ENCODE measurements around the gene TK2.
A peak's percentile ranks its signal among the peaks of the same experiment; 100 is the strongest.
"Not testable (repeated sequence)": the region's sequence is repeated elsewhere in the genome, so short reads cannot be mapped to it uniquely, and the experiment has no call there.

The TK2 gene

DNA sequence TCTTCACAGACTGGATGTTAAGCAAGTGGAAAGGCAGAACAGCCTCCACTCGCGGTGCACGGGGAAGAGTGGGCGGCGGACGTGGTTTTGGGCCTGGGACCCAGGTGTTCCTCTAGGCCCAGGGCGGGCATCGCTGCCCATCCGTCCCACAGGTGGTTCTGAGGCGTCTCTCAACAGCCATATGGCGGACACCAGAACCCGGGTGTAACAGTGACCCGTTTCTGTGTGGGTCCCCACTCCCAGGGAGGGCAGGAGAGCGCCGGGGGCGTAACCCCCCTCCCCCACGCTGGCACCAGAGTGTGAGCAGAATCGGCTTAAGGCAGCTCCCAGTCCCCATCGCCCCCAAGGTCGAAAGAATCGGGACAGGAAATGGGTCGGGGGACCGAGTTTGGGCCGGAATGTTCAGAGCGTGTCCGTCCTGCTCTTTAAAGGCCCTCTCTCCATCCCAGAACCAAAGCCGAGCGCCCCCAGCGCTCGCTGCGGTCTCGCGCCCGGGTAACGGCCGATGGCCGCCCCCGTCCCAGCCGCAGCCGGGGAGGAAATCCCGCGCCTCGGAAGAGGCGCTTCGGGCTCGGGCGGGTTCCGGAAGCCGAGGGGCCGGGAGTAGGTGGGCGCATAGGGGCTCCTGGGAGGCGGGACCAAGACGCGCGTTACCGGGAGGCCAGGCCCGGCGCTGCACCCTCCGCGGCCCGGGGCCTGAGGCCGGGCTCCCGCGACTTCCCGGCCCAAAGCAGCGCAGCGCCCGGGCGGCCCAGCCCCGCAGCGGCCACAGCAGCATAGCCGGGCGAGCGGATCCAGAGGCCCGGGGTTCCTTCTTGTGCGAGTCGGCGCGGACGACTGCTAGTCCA is at the start of gene TK2:
TK2 (minus strand) TSS at position 839 of the 848 bp plus-strand sequence; CDS start at position 778, 61 bp downstream.
- DNase-seq = peak in 1 of 2 experiments; percentile 29

DNA sequence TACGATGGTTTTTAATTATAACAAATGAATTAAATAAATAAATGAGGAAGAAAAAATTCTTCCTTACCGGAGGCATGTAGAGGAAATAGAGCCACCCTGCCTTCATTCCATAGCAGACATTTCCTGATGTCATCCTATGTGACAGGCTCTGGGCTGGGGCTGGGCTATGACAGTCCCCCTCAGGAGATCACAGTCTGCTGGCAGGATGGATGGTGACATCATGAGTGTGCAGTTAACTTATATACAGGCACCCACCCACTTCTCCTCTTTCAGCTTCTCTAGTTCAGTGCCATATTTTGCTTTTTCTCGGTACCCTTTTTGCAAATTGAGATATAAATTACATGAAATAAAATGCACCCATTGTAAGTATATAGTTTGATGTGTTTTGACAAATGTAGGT is 48.2 kb upstream of the TK2 start:
- no peak for DNase-seq

DNA sequence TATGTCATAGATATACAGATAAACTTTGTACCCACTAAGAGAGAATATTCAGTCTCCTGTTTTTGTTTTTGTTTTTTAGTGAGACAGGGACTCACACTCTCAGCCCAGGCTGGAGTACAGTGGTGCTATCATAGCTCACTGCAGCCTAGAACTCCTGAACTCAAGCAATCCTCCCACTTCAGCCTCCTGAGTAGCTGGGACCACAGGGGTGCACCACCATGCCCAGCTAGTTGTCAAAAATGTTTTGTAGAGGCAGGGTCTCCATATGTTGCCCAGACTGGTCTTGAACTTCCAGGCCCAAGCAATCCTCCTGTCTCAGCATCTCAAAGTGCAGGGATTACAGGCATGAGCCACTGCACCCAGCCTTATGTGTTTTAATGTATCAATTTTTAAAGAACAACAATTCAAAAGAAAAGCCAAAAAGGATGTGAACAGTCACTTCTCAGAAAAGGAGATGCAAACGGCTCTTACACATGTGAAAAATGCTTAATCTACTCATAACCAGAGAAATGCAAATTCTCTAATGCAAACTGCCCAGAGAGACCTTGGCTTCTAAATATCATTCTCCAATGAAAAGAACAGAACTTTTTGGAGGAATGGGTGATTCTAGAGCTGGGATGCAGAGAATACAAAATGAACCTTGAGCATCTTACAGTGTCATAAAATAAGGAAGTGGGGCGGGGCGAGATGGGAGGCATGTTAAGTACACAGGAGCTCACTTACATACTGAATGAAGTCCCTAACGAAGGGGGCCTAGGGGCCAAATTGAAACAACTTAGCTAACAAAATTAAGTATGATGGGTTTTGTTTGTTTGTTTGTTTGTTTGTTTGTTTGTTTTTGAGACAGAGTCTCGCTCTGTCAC is 47.3 kb upstream of the TK2 start:
- no peak for DNase-seq

DNA sequence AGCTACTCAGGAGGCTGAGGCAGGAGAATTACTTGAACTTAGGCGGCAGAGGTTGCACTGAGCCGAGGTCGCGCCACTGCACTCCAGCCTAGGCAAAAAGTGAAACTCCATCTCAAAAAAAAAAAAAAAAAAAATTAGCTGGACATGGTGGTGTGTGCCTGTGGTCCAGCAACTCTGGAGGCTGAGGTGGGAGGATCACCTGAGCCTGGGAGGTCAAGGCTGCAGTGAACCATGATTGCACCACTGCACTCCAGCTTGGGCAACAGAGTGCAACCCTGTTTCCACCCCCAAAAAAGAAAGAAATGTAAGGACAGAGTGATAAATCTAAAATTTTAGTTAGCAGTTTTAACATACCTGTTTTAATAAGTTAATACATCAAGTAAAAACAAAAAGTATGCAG is 46.6 kb upstream of the TK2 start:
- DNase-seq = not testable (repeated sequence)

DNA sequence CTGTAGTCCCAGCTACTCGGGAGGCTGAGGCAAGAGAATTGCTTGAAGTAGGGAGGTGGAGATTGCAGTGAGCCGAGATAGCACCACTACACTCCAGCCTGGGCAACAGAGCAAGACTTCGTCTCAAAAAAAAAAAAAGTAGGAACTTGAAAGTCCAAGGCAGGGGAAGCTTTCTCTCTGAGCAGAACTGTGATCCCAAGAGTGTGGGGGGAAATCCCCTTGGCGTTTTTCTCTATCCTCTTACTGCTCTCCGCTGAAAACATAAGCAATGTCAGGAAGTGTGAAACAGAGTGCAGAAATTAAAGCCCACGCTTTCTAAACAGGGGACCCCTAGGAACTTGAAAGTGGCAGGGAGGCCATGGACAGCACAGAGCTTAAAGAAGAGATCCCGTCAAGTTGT is 44.8 kb upstream of the TK2 start:
- DNase-seq = no peak

DNA sequence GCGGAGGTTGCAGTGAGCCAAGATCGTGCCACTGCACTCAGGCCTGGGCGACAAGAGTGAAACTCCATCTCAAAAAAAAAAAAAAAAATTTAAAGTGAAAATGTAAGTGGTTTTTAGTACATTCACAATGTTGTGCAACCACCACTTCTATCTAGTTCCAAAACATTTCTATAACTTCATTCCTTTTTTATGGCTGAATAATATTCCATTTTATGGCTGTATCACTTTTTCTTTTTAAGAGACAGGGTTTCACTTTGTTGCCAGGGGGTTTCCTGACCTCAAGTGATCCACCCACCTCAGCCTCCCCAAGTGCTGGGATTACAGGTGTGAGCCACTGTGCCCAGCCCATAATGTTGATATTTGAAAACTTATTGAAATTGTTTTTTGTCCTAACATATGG is 42.9 kb upstream of the TK2 start:
- DNase-seq = no peak

DNA sequence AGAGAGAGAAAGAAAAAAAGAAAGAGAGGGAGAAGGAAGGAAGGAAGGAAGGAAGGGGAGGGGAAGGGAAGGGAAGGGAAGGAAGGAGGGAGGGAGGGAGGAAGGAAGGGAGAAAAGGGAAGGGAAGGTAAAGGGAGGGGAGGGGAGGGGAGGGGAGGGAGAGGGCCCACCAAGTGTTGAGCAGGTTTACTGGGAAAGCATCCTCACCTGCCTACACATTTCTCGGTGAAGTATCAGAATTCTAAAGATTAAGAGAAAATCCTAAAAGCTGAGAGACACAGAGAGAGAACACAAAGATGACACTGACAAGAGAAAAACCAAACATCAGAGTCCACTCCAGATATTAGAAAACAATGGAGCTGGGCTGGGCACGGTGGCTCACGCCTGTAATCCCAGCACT is 42.3 kb upstream of the TK2 start:
- no peak for DNase-seq

DNA sequence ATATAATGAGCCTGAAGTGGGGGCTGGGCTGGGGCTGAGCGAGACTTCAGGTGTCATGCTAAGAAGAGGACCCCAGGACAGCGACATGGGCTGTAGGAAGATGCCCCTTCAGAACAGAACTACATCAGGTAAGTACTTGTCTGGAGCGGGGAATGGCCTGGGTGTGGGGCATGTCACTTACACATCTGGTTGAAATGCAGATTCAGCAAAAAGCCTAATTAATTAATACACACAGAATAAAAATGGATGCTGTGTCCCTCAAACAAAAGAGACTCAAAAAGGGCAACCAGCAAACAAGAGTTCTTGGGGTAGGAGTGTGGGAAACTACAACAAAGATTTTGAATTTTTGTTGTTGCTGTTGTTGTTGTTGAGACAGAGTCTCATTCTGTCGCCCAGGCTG is 41.1 kb upstream of the TK2 start:
- DNase-seq = no peak

DNA sequence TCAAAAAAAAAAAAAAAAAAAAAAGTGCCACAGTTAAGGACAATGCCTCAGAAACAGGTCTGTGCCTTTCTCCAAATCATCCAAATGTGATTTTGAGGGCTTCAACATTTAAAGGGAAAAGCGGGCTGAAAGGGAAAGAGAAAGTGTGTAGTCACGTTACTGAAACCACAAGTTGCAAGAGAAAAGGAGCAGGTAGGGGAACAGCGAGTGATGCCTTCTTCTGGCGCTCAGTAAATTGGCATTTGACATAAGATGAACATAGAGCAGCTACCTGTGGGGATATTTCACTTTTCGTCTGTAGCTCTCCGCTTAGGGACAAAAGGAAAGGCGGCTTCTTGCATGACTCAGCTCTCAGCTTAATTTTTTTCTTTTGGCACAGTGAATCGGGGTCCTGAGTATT is 40.4 kb upstream of the TK2 start:
- DNase-seq = peak; percentile 22 to 34

DNA sequence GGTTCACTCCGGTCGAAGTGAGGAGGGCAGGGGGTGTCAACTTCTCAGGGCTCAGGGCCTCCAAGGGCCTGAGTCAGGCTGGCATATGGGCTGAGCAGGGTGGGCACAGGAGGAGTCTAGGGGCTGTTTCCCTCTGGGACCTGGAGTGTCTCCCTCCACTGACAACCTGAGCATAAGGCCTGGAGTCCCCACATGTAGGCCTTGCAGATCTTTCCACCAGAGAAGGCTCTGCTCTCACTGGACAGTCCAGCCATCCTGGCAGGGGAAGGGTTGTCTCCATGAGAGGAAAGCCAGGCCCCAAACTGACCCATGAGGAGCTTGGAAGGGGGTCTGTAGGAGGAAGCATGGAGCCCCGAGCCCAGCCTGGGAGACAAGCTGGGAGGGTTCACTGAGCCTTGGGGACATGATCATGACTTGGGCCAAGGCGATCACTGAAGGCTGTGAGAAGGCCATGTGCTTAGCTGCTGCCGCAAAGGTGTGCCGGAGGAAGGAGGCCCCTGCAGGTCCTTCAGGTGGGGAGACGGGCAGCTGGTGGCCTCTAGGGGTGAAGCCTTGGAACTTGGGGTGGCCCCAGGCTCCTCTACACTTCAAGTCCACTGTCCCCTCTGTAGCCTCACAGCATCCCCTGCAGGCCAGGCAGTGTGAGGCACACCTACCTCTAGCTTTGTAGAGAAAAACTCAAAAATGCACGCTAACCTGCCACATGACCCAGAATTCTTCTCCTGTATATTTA is 39.2 kb upstream of the TK2 start:
- peak; percentile 82 to 90 for DNase-seq

DNA sequence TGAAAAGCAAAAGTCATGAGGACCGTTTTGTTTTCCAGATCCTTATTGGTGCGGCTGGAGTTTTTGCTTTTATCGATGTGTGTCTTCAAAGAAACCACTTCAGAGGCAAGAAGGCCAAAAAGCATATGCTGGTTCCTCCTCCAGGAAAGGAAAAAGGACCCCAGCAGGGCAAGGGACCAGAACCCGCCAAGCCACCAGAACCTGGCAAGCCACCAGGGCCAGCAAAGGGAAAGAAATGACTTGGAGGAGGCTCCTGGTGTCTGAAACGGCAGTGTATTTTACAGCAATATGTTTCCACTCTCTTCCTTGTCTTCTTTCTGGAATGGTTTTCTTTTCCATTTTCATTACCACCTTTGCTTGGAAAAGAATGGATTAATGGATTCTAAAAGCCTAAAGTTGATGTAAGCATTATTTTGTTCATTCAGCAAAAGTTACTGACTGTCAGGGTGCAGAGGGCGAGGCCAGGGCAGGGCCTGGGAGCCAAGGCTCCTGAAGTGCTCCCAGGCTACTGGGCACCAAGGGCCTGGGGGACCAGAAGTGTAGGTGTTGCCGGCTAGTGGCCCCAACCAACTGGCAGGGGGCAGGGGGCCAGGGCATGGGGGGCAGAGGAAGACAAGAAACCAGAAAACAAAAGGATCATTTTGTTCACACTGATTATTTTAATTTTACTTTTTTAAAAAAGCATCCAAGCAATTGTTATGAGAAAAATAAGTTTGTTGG is 38.1 kb upstream of the TK2 start:
- DNase-seq = no peak

DNA sequence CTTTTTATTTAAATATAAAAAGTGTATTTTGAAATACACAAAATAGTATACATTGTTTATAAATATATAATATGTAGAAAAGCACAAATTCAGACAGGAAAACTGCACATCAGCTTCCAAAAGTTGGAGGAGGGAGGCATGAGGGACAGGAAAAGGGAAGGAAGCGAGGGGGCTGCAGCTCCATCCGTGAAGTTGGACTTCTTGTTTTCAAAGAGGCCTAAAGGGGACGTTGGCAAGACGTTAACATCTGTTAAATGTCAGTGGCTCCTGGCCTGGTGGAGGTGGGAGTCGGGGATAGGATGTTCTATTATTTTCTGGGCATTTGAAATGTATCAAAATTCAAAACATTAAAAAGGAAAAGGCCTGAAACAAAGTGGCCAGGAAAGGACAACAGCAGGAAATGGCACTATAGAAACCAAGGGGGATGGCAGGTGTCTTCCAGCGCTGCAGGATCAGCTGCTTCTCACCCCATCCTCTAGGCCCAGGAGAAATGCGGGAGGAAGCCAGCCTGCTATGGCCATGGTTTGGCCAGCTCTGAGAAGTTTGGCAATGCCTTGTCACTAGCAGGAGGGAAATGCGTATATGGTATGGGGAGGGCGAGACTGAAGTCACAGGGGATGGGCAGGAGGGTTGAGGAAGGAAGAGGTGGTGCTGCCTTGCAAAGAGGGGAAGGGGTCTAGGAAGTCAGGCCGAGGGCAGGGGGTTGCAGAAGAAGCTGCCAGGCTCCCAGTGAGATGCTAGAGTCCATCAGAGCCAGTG is 35.7 kb upstream of the TK2 start:
- DNase-seq = peak; percentile 22 to 29

DNA sequence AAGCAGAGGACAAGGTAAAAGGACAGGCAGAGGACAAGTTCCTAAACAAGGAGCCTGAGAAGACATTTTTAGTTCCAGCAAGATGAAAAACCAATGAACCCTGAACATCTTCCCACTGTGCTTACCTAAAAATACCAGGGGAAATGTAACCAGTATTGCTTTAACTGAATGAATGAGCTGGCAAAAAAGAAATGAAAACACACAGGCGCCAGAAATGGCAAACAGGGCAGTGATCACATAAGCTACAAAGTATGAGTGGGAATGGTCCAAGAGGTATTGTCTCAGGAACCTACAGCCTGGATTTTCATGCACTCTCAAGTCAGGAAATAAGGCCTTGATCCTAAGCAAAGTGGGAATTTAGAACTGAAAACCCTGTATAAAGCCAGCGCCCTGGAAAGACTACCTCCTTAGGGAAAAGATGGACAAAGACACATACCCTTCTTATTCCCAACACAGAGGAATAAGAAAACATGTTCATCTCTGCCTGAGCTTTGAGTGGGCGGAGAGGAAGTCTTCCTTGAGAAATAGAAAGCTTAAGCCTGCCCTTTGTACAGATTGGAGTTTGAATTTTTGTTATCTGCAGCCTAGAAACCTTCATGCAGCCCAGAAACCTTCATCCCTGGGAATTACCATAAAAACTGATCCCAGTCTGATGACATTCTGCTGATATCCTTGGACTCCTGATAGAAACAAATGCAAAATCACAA is 31.5 kb upstream of the TK2 start:
- DNase-seq = no peak

DNA sequence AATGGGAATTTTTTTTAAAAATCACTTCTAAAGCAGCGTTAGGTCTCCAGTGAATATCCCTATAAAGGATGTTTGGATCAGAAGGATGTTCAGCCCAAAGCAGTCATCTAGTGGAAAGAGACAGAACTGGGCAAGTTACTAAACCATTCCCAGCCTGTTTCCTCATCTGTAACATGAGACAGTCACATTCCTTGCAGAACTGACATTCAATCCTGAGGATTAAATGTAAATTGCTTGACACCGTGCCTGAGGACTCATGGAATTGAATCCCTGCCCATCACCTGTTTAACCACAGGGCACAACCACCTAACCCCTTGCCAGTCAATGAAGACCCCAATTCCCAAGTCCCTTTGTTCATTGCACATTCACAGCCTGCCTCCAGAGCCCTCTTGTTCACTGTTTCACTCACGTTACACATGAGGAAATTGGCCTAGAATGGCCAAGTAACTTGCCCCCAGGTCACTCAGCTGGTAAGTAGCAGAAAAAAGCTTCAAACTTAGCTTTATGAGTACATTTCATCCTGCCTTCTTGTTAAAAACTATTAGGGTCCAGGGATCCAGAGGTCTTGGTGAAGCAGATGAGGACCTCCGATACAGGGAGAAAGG is 30.8 kb upstream of the TK2 start:
- DNase-seq = no peak

DNA sequence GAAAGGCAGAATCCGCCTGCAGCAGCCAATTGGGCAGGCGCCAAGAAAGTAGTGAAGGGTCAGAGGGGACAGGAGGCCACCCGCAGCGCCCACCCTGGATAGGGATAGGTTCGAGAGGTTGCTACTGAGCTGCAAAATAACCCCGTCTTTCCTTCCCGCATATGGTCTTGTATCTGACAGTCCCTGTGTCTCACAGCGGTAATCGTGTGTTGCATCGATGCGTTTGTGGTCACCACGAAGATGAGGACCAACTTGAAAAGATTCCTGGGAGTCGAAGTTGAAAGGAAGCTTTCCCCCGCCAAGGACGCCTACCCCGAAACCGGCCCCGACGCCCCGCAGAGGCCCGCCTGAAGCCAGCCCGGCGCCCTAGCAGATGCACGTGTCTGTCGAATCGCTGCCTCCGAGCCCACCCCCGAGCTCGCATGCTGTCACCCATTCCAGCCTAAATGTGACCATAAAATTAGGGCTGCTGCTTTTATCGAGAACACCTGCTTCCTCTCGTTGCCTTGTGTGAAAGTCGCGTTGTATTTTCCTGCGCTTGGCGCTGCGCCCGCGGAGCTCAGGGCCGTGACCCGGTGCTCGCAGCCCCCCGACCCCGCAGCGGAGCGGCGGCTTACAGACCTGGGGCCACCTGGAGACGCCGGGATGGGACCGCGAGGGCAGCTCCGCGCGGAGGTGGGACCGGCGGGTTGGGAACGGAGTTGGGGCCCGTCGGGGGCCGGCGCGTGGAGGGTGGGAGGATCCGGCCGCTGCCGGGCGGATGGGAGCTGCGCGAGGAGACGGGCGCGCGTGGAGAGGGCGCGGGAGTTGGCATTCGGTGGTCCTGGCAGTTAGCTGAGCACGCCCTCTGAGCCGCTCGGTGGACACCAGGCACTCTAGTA is 29.0 kb upstream of the TK2 start, which contains the start of gene CMTM2:
CMTM2 (plus strand) TSS at position 813 of the 881 bp plus-strand sequence. CDS start 145 bp downstream, outside the sequence.
- no peak for DNase-seq

DNA sequence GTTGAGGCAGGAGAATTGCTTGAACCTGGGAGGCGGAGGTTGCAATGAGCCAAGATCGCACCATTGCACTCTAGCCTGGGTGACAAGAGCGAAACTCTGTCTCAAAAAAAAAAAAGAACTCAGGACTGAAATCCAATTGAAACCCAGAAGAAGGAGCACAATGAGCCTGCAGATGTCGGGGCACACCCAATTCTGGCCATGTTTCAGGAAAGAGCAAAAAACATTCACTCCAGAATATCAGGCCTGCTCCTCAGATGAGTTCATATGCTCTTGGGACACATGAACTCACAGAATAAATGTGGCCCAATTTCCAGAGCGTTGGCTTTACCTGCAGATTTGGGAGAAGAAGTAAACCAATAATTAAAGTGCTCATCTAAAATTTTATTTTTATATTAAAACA is 26.4 kb upstream of the TK2 start:
- no peak for DNase-seq

DNA sequence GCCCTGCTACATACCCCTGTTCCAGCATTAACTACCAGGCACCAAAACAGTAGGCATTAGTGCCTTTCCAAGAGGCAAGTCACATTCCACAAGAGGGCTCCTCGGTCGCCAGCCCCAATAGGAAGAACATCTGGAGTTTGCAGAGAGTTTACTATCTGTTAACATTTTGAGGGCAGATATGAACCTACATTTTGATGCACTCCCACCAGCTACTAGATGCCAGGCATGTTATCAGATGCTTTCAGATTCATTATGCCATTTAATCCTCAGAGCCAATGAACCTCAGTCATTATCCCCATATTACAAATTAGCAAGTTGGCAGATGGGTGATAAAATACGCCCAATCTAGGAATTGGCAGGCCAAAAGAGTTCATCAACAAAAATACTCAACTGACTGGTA is 25.1 kb upstream of the TK2 start:
- no peak for DNase-seq

DNA sequence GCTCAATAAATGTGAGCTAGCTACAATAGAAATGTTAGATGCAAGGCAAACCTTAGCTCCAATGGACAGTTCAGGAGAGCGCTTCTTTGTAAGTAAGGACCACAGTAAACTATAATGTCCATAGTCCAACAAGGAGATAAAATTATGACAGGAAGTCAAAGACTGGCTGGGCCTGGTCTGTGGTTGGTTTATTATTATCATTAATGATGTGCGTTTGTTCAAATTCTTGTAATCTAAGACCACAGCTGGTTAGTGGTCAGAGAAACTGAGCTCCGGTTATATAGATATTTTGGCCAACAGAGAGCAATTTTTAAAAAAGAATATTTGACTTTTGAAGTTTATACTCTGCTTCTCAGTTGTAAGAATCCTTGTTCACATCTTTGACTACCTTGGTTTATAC is 24.6 kb upstream of the TK2 start:
- no peak for DNase-seq

DNA sequence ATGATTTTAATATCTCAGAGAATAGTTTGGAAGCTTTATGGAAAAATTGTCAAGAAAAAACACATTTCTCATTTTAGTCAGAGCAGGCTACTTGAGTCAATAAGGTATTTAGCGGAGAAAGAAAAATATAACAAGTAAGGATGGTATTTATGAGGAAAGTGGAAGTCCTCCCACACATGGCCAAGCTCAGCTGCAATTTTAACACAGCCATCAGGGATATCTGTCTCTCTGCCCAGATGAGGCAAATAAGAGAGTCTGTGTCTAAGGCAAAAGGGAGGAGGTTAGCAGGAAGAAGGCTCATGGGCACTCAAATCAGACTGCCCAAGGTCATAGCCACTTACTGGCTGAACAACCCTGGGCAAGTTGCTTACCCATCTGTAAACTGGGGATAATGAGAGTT is 24.2 kb upstream of the TK2 start:
- no peak for DNase-seq

DNA sequence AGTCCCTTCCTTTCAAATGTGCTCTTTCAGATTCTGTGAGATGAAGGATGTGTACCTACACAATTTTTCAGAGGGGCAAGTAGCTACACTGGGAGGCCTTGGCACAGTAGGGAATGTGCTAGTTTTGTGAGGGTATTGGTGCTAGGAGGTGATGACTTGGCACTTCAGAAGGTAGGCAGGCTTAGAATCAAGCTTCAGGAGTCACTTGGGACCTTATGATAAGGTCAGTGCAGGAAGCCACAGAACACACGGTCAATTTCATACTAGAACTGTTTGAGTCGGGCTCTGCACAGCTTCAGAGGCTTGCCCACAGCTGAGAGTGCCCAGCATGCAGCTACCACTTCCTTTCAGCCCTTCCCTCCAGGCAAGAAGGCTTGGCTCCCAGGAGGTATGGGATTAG is 22.4 kb upstream of the TK2 start:
- DNase-seq = no peak
